Gastroesophageal sphincter (tissue), 4 donors: ENCODE data around the gene TYW3. TPM values are rescaled to one million over a fixed set of nuclear protein-coding genes. Genes with fewer than 3 reads are reported as not detected.

Experiments
- ATAC-seq: fragments of 150-250 bp; one replicate; pipeline ENCODE4 v1.9.1; 2016; ENCODE audit warnings: mild to moderate bottlenecking, moderate library complexity
- H3K27ac ChIP-seq, 4 donors: fragments of 200-600 bp; sonication (generic) in 3 of 4; 1 replicate in 3 of 4; 2 replicates in 1 of 4; pipeline ENCODE4 v1.5.1; 2016 to 2019
- H3K27me3 ChIP-seq: fragments of 200-600 bp; sonication (generic); one replicate; pipeline ENCODE4 v1.5.1; 2019
- H3K36me3 ChIP-seq, 2 donors: fragments of 200-600 bp; sonication (generic); one replicate each; pipeline ENCODE4 v1.5.1; 2019; ENCODE audit warnings: control low read depth in 1 of 2
- H3K4me1 ChIP-seq, 3 donors: fragments of 200-600 bp; sonication (generic); 1 replicate in 2 of 3; 2 replicates in 1 of 3; pipeline ENCODE4 v1.5.1; 2016 to 2019; ENCODE audit warnings: control low read depth in 2 of 3
- H3K4me3 ChIP-seq, 2 donors: fragments of 200-600 bp; sonication (generic); one replicate each; pipeline ENCODE4 v1.5.1; 2019; ENCODE audit warnings: mild to moderate bottlenecking in 1 of 2, moderate library complexity in 1 of 2
- H3K9me3 ChIP-seq, 3 donors: fragments of 200-600 bp; sonication (generic); one replicate each; pipeline ENCODE4 v1.5.1; 2017 to 2019; ENCODE audit warnings: control low read depth in 2 of 3
- EP300 ChIP-seq: sonication (generic); formaldehyde crosslinking; IDR thresholded peaks from one replicate; pipeline ENCODE4 v1.6.1; 2017; ENCODE audit warnings: antibody characterized with exemption, mild to moderate bottlenecking
- POLR2A ChIP-seq, 2 donors: fragments of 450-650 bp; IDR thresholded peaks; one replicate each; pipeline ENCODE4 v1.6.1; 2017; ENCODE audit warnings: antibody characterized with exemption in 2 of 2, mild to moderate bottlenecking in 2 of 2, moderate library complexity in 1 of 2
- POLR2AphosphoS5 ChIP-seq: sonication (generic); formaldehyde crosslinking; IDR thresholded peaks from one replicate; pipeline ENCODE4 v1.6.1; 2017; ENCODE audit warnings: antibody characterized with exemption
- WGBS, 2 donors: methylation state at CpG; one replicate each; pipeline ENCODE4 v1.1.5; 2018; ENCODE audit warnings: low coverage in 1 of 2; 5-methylcytosine and 5-hydroxymethylcytosine counted together
- total RNA-seq, 4 donors: library from RNA; depleted of rRNA; stranded (reverse); fragments of >200 nt; gene quantifications; one replicate each; pipeline ENCODE4 v1.1.0, GENCODE V29; 2016
- TF ChIP-seq, protein P1 (sequence below), 4 experiments: fragments of 200-600 bp in 2 of 4; fragments of 450-650 bp in 2 of 4; sonication (generic) in 1 of 4; IDR thresholded peaks; one replicate each; pipeline ENCODE4 v1.5.1; 2017 to 2019; ENCODE audit warnings: antibody characterized with exemption in 4 of 4, mild to moderate bottlenecking in 2 of 4, moderate library complexity in 2 of 4

Gene TYW3
- total RNA-seq, 4 donors from 2014 or later = 20.3 to 37.8 (median 31.2) TPM

DNA sequence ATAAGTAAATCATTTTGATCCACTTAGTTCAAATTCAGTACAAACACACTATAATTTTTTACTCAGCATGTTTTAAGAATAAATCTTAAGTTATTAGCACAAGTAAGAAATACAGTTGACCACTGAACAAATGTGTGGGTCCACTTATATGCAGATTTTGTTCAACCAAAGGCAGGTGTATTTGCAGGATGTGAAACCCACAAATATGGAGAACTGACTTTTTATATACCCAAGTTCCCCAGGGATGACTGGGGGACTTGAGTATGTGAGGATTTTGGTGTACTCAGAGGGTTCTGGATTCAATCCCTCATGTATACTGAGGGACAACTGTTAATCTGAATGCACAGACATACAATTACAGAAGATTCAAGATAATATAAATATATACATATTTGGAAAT lies 33.6 kb upstream of the TYW3 start:
- ATAC-seq = no peak

DNA sequence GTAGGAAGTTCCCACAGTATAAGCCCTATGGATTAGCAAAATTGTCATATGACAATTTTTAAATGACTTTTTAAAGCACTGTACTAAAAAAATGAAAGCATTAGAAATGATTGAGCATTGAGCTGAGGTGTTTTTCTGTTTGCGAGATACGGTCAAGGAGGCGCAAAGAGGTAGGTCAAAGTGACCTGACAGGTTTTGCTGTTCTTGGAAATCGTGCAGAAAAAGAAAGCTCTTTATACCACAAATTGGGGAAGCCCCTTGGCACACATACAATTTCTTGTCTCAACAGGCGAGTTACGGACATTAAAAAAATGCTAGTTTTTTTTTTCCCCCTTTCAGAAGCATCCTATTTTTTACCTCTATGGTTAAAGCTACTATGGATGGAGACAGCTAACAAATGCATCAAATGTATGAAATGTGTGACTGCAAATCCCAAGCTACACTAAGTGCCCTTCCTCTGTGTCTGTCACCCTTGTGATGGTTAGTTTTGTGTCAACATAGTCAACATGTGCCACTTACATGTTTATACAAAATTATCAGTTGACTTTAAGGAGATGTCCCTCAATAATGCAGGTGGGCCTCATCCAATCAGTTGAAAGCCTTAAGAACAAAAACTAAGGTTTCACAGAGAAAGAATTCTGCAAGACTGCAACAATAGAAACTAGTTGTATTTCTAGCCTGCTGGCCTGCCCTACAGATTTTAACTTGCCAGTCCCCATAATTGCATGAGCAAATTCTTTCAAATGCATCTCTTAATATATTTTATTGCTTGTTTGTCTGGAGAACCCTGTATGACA lies 29.4 kb upstream of the TYW3 start:
- H3K4me3 ChIP-seq = no peak overlapping the region
- H3K36me3 ChIP-seq = peaks cover 3 to 70% of the 10 kb centered on the region in 2 donors
- no peaks in the 10 kb centered on the region for H3K4me1 ChIP-seq
- no peak for ATAC-seq
- H3K27ac ChIP-seq = no peak overlapping the region
- H3K9me3 ChIP-seq = no peaks in the 10 kb centered on the region
- WGBS, 2 donors = 81 to 85% methylated on average over 6 of the region's 6 CpGs
- H3K27me3 ChIP-seq = no peaks in the 10 kb centered on the region
- TF ChIP-seq POLR2A (IDR thresholded peaks at IDR 0.05) (no peak), POLR2AphosphoS5 (no peak), EP300 (no peak)
- TF ChIP-seq, protein P1, sequence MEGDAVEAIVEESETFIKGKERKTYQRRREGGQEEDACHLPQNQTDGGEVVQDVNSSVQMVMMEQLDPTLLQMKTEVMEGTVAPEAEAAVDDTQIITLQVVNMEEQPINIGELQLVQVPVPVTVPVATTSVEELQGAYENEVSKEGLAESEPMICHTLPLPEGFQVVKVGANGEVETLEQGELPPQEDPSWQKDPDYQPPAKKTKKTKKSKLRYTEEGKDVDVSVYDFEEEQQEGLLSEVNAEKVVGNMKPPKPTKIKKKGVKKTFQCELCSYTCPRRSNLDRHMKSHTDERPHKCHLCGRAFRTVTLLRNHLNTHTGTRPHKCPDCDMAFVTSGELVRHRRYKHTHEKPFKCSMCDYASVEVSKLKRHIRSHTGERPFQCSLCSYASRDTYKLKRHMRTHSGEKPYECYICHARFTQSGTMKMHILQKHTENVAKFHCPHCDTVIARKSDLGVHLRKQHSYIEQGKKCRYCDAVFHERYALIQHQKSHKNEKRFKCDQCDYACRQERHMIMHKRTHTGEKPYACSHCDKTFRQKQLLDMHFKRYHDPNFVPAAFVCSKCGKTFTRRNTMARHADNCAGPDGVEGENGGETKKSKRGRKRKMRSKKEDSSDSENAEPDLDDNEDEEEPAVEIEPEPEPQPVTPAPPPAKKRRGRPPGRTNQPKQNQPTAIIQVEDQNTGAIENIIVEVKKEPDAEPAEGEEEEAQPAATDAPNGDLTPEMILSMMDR (IDR thresholded peaks at IDR 0.05) = no peak

More for the DNA sequence above, 33.6 kb upstream of the TYW3 start:
- no peaks in the 10 kb centered on the region for H3K27me3 ChIP-seq
- H3K4me1 ChIP-seq = no peaks in the 10 kb centered on the region
- H3K36me3 ChIP-seq = peaks cover 0 to 30% of the 10 kb centered on the region in 2 donors
- H3K4me3 ChIP-seq = no peak overlapping the region
- H3K9me3 ChIP-seq = no peaks in the 10 kb centered on the region
- H3K27ac ChIP-seq = no peak overlapping the region
- TF ChIP-seq, protein P1 (IDR thresholded peaks at IDR 0.05) = no peak
- TF ChIP-seq POLR2A (IDR thresholded peaks at IDR 0.05) = no peak
- TF ChIP-seq EP300 = no peak

DNA sequence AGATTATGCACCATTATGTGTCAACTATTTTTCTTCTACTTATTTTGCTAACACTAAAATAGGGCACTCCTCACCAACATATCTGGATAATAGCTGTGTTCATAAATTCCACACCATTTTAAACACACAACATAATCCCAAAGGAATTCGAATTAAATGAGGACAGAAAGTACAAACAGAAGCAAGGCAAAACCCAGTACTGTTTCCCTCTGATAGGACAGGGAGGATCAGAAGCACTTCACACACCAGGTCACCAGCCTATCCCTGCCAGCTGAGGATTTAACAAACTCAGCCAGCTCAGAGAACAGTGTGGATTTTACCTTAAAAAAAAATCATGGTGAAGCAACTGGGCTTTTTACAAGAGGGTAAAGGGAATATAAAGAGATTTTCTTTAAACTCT lies 20.1 kb upstream of the TYW3 start:
- Histone ChIP-seq H3K4me3 (no peak overlapping the region), H3K36me3 (peaks cover 0 to 79% of the 10 kb centered on the region in 2 donors), H3K4me1 (peaks cover 4 to 39% (median 6%) of the 10 kb centered on the region in 3 donors), H3K27ac (peak overlapping the region; percentile 57 to 69 (median 60)), H3K9me3 (no peaks in the 10 kb centered on the region), H3K27me3 (no peaks in the 10 kb centered on the region)
- peak; percentile 81 for ATAC-seq
- TF ChIP-seq POLR2A (IDR thresholded peaks at IDR 0.05) (no peak), EP300 (no peak), POLR2AphosphoS5 (peak; percentile 78)
- WGBS, 2 donors = 29 to 43% methylated on average over 1 of the region's 1 CpG

DNA sequence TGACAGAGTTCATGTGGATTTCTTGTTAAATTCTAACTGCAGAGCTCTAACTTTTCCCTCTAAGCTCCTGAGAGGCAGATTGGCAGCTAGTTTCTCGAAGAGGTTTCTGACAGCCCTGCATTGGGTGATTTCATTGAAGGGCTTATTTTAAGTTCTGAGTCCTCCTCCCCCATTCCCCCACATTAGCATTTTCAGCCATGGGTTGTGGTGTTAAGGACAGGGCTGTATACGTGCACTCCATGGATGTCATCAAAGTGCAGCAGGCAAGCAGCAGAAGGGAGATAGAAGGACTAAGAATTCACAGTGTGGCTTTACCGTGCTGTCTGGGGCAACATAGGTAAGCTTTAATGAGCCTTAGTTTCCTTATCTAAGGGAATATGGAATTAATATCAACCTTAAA lies 19.1 kb upstream of the TYW3 start:
- no peaks in the 10 kb centered on the region for H3K9me3 ChIP-seq
- TF ChIP-seq, protein P1 (IDR thresholded peaks at IDR 0.05) = no peak
- TF ChIP-seq POLR2AphosphoS5 = no peak
- TF ChIP-seq POLR2A (IDR thresholded peaks at IDR 0.05) = no peak
- H3K4me1 ChIP-seq = peaks cover 4 to 39% (median 6%) of the 10 kb centered on the region in 3 donors
- peaks cover 0 to 79% of the 10 kb centered on the region in 2 donors for H3K36me3 ChIP-seq
- no peak for ATAC-seq
- no peaks in the 10 kb centered on the region for H3K27me3 ChIP-seq
- H3K4me3 ChIP-seq = no peak overlapping the region
- WGBS, 2 donors = 64 to 76% methylated on average over 2 to 3 of the region's 3 CpGs
- peak overlapping the region; percentile 57 to 69 (median 60) for H3K27ac ChIP-seq

DNA sequence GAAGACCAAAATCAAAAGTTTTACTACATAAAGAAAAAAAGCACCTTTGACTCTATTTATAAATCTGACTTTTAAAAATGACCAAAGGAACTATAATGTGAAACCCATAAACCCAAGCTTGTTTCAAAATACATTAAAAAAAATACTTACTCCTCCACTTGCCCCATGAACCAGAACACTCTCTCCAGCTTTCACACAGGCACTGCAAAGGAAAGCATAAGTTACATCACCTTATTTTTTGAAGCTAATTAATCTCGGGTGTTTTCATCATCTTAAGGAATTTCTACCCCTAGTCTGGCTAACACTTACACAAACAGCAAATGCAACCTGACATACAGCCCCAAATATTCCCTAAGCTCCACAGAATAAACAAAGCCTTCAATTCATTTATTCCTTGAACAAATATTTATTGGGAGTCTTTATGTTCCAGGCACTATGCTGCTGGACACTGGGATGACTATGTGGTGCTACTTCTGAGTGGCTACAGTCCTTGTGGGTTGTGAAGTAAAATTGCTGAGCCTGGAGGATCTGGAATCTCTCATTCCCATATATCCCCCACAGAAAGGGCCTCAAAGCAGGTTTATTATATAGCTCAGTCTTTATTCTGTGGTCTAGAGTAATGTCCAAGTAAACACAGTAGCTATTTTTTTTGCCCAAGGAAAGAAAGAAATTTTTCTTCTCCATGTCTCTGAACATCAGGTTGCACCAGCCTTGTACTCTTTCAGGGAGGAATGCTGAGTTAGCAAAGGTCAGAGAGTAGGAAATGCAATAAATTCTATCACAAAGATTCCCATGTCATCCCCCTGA lies 18.3 kb upstream of the TYW3 start:
- H3K4me3 ChIP-seq = no peak overlapping the region
- 36 to 67% methylated on average over 1 of the region's 1 CpG for WGBS, 2 donors
- H3K36me3 ChIP-seq = peaks cover 0 to 79% of the 10 kb centered on the region in 2 donors
- no peaks in the 10 kb centered on the region for H3K9me3 ChIP-seq
- ATAC-seq = peak; percentile 22
- H3K27me3 ChIP-seq = no peaks in the 10 kb centered on the region
- TF ChIP-seq POLR2AphosphoS5 (peak; percentile 70), POLR2A (IDR thresholded peaks at IDR 0.05) (no peak)
- H3K4me1 ChIP-seq = peaks cover 4 to 39% (median 6%) of the 10 kb centered on the region in 3 donors
- H3K27ac ChIP-seq = peak overlapping the region in 3 of 4 donors; percentile 9 to 60 (median 59)
